K562 (cell line): ENCODE measurements around the gene STAT6. TPM values are rescaled to one million over a fixed set of nuclear protein-coding genes. Genes with fewer than 3 reads are reported as not detected.

Source experiments
- ATAC-seq: fragments of 200-7000 bp; cut with Tn5 transposase; 3 replicates; pipeline ENCODE4 v1.9.1; 2020; ENCODE audit warnings: moderate library complexity
- BruUV-seq: library from RNA; stranded (reverse); fragments of 400-500 nt; replicated peaks from 2 replicates; lab custom pipeline; 2021; lab: Mats Ljungman, UMichigan
- CTCF ChIA-PET: fragments of 300-600 bp; formaldehyde crosslinking; extraction: SDS; loops from one replicate; lab custom pipeline; 2021; ENCODE audit warnings: low intra/inter-chr PET ratio; lab: Yijun Ruan, JAX
- POLR2A ChIA-PET: fragments of 300-600, 350-650 bp; sonication (Branson Sonifier 250); formaldehyde crosslinking; extraction: SDS; loops from one replicate; lab custom pipeline; 2021; ENCODE audit warnings: antibody characterized with exemption, inconsistent platforms; lab: Yijun Ruan, JAX
- DNase-seq, 4 experiments: peaks; one replicate each; pipeline versions ENCODE4 v3.0.0 to v3.0.0-alpha.2; 2011 to 2018; ENCODE audit warnings: low spot score in 3 of 4, mixed read lengths in 3 of 4; ENCODE audit errors: extremely low read depth in 1 of 4
- FAIRE-seq: peaks from 2 replicates; lab custom pipeline; 2011; peaks lifted over from hg19 to GRCh38; lab: Jason Lieb, UNC
- H2AFZ ChIP-seq: 2 replicates; pipeline ENCODE4 v1.6.0; 2011; ENCODE audit warnings: low read depth, low read length, control low read depth, inconsistent platforms
- H3K27ac ChIP-seq: fragments of 200-600 bp; 3 replicates; pipeline ENCODE4 v1.8.0; 2011; ENCODE audit warnings: low read depth, mild to moderate bottlenecking, control low read depth, inconsistent platforms, low read length, moderate library complexity, mixed read lengths; ENCODE audit errors: extremely low read depth
- H3K27me3 ChIP-seq, 2 experiments: fragments of 300-600 bp in 1 of 2; 2 replicates in 1 of 2; 3 replicates in 1 of 2; pipeline versions ENCODE4 v1.6.0 to v1.8.0; 2011; ENCODE audit warnings: inconsistent platforms in 2 of 2, low read length in 2 of 2, mild to moderate bottlenecking in 1 of 2, mixed read lengths in 1 of 2, moderate library complexity in 1 of 2; ENCODE audit not compliant: control insufficient read depth in 2 of 2, insufficient read depth in 2 of 2
- H3K36me3 ChIP-seq: fragments of 300-600 bp; 3 replicates; pipeline ENCODE4 v1.8.0; 2011; ENCODE audit warnings: mild to moderate bottlenecking, low read length, inconsistent platforms; ENCODE audit not compliant: control insufficient read depth, insufficient read depth
- H3K4me1 ChIP-seq, 2 experiments: fragments of 200-600 bp in 1 of 2; replicated peaks in 1 of 2; 2 replicates in 1 of 2; 3 replicates in 1 of 2; pipeline versions ENCODE4 v1.5.1 to v1.8.0; 2011; ENCODE audit warnings: inconsistent platforms in 2 of 2, low read length in 2 of 2, mild to moderate bottlenecking in 1 of 2, mixed read lengths in 1 of 2, moderate library complexity in 1 of 2; ENCODE audit not compliant: control insufficient read depth in 2 of 2, insufficient read depth in 2 of 2
- H3K4me2 ChIP-seq: 2 replicates; pipeline ENCODE4 v1.6.1; 2011; ENCODE audit warnings: low read length, control low read depth, inconsistent platforms, mixed read lengths; ENCODE audit not compliant: insufficient read depth
- H3K4me3 ChIP-seq: fragments of 200-600 bp; sonication (generic), shearing (Covaris generic); 2 replicates; pipeline ENCODE4 v1.5.1; 2016; ENCODE audit warnings: control low read depth, inconsistent platforms
- H3K79me2 ChIP-seq: fragments of 200-600 bp; 3 replicates; pipeline ENCODE4 v1.8.0; 2011; ENCODE audit warnings: low read length, inconsistent platforms; ENCODE audit not compliant: control insufficient read depth, insufficient read depth
- H3K9ac ChIP-seq, 2 experiments: 2 replicates each; pipeline versions ENCODE4 v1.6.0 to v1.6.1; 2011; ENCODE audit warnings: low read depth in 2 of 2, low read length in 2 of 2, control low read depth in 1 of 2, inconsistent platforms in 1 of 2, mild to moderate bottlenecking in 1 of 2, mixed read lengths in 1 of 2; ENCODE audit not compliant: insufficient read depth in 1 of 2
- H3K9me1 ChIP-seq: one replicate; pipeline ENCODE4 v1.6.0; 2011; ENCODE audit warnings: inconsistent platforms, mild to moderate bottlenecking, low read length, moderate library complexity; ENCODE audit not compliant: control insufficient read depth, insufficient read depth
- H3K9me3 ChIP-seq: replicated peaks from 2 replicates; pipeline ENCODE4 v1.5.1; 2011; ENCODE audit warnings: low read depth, low read length, inconsistent platforms; ENCODE audit not compliant: control insufficient read depth, insufficient read depth
- H4K20me1 ChIP-seq: replicated peaks from 2 replicates; pipeline ENCODE4 v1.6.1; 2011; ENCODE audit warnings: low read length, inconsistent platforms, mixed read lengths; ENCODE audit not compliant: control insufficient read depth, insufficient read depth
- ARHGAP35 ChIP-seq: fragments of 450-650 bp; IDR thresholded peaks from 2 replicates; pipeline ENCODE4 v1.6.1; 2018; ENCODE audit not compliant: partially characterized antibody
- CEBPG ChIP-seq, 3 experiments: fragments of 200-800 bp in 1 of 3; sonication (Bioruptor generic) in 1 of 3; sonication (generic) in 1 of 3; formaldehyde crosslinking in 1 of 3; IDR thresholded peaks in 2 of 3; conservative IDR thresholded peaks in 1 of 3; 2 replicates each; pipeline versions ENCODE4 v1.6.1 to v1.8.0; 2016 to 2022; ENCODE audit warnings: missing compliant biosample characterization in 2 of 3, missing genetic modification characterization in 2 of 3, mild to moderate bottlenecking in 1 of 3, missing genetic modification reagents in 1 of 3
- EP300 ChIP-seq: IDR thresholded peaks from 2 replicates; pipeline ENCODE4 v1.6.1; 2012; ENCODE audit warnings: low read length, improper control_type of control experiment
- FOXK2 ChIP-seq, 2 experiments: fragments of 450-650 bp; IDR thresholded peaks in 1 of 2; conservative IDR thresholded peaks in 1 of 2; 2 replicates each; pipeline ENCODE4 v1.6.1; 2016; ENCODE audit warnings: low read depth in 2 of 2, mild to moderate bottlenecking in 1 of 2
- HBP1 ChIP-seq: fragments of 450-650 bp; formaldehyde crosslinking; IDR thresholded peaks from 2 replicates; pipeline ENCODE4 v1.4.0; 2022; ENCODE audit warnings: missing genetic modification characterization
- IRF2 ChIP-seq: sonication (generic); formaldehyde crosslinking; IDR thresholded peaks from 2 replicates; pipeline ENCODE4 v1.8.1; 2022; ENCODE audit warnings: mild to moderate bottlenecking, missing genetic modification reagents
- MBD1 ChIP-seq: fragments of 250-450 bp; sonication (Bioruptor Pico); IDR thresholded peaks from 2 replicates; pipeline ENCODE4 v1.8.0; 2022; ENCODE audit warnings: inconsistent platforms
- MEF2D ChIP-seq: conservative IDR thresholded peaks from 2 replicates; pipeline ENCODE4 v1.6.1; 2016; ENCODE audit warnings: low read depth, missing genetic modification characterization, missing compliant biosample characterization
- MTA1 ChIP-seq: fragments of 450-650 bp; IDR thresholded peaks from 2 replicates; pipeline ENCODE4 v1.6.1; 2017; ENCODE audit warnings: borderline replicate concordance
- MTA2 ChIP-seq: fragments of 450-650 bp; IDR thresholded peaks from 2 replicates; pipeline ENCODE4 v1.6.1; 2016; ENCODE audit warnings: low read depth
- NFIC ChIP-seq: fragments of 450-650 bp; IDR thresholded peaks from 2 replicates; pipeline ENCODE4 v1.6.1; 2017; ENCODE audit warnings: mild to moderate bottlenecking, inconsistent platforms
- NFRKB ChIP-seq: fragments of 450-650 bp; IDR thresholded peaks from 2 replicates; pipeline ENCODE4 v1.6.1; 2016; ENCODE audit warnings: low read depth
- POLR2A ChIP-seq: fragments of 450-650 bp; conservative IDR thresholded peaks from 2 replicates; pipeline ENCODE4 v1.6.1; 2016
- RBBP5 ChIP-seq: fragments of 200-600 bp; sonication (generic); IDR thresholded peaks from 2 replicates; pipeline ENCODE4 v1.6.1; 2012; ENCODE audit warnings: borderline replicate concordance, mild to moderate bottlenecking, low read length, control low read depth, inconsistent platforms; ENCODE audit not compliant: insufficient read depth, poor library complexity, severe bottlenecking
- SP1 ChIP-seq: sonication (generic); formaldehyde crosslinking; IDR thresholded peaks from 2 replicates; pipeline ENCODE4 v1.8.1; 2022; ENCODE audit warnings: mild to moderate bottlenecking, missing genetic modification reagents
- TAF15 ChIP-seq: fragments of 200-400 bp; formaldehyde crosslinking; IDR thresholded peaks from 2 replicates; pipeline ENCODE4 v1.6.1; 2017; ENCODE audit warnings: mild to moderate bottlenecking, low read depth, low read length, moderate library complexity
- TBL1XR1 ChIP-seq, 2 experiments: IDR thresholded peaks; 2 replicates each; pipeline ENCODE4 v1.6.1; 2012; ENCODE audit warnings: improper control_type of control experiment in 2 of 2, low read length in 2 of 2, mild to moderate bottlenecking in 1 of 2
- TCFL5 ChIP-seq: fragments of 250-450 bp; sonication (Bioruptor Pico); conservative IDR thresholded peaks from 2 replicates; pipeline ENCODE4 v1.6.1; 2021; ENCODE audit warnings: mild to moderate bottlenecking, moderate library complexity, matching md5 sums
- ZBTB7A ChIP-seq: IDR thresholded peaks from 2 replicates; pipeline ENCODE4 v1.6.1; 2011; ENCODE audit warnings: low read depth, mild to moderate bottlenecking, low read length, moderate library complexity, borderline replicate concordance; ENCODE audit not compliant: control insufficient read depth
- WGBS: fragments of 100-300 bp; shearing (Covaris generic); methylation state at CpG from one replicate; pipeline ENCODE4 v1.1.6; 2016; ENCODE audit warnings: low coverage, mixed read lengths; ENCODE audit not compliant: insufficient coverage; ENCODE audit errors: missing lambda C conversion rate; 5-methylcytosine and 5-hydroxymethylcytosine counted together
- in situ Hi-C: fragments of 300-500 bp; cut with MboI; formaldehyde crosslinking; loops from 4 replicates; pipeline ENCODE4 v1.15.0; 2018; ENCODE audit warnings: inconsistent platforms, mixed read lengths
- intact Hi-C: fragments of 100-400 bp; cut with micrococcal nuclease; formaldehyde crosslinking; loops from 2 replicates; pipeline ENCODE4 v1.14.2; 2022
- polyA plus RNA-seq, 8 experiments: library from polyadenylated mRNA; depleted of rRNA in 4 of 8; stranded (reverse) in 5 of 8; unstranded in 3 of 8; fragments of >200 nt; fragmentation: Nextera tagmentation in 2 of 8; fragmentation: Illumina TruSeq in 1 of 8; extraction: Ambion mirVana in 2 of 8; extraction: Trizol in 1 of 8; gene quantifications; 2 replicates each; pipeline versions ENCODE4 v1.2.1 to v1.2.3, GENCODE V29; 2011 to 2014; ENCODE audit warnings: inconsistent platforms in 1 of 8, missing spikeins in 1 of 8
- total RNA-seq, 7 experiments: library from RNA; depleted of rRNA in 6 of 7; stranded (reverse); fragments of >200 nt in 6 of 7; fragmentation: Illumina TruSeq in 2 of 7; extraction: Trizol in 2 of 7; gene quantifications; 2 replicates each; pipeline versions ENCODE4 v1.2.1 to v1.2.3, GENCODE V29; 2011 to 2021; ENCODE audit warnings: low replicate concordance in 1 of 7

STAT6 gene
- total and polyA plus RNA-seq, 9 of the 15 experiments (the other 6 are each of a cell fraction or from before 2014, with no cell fraction given): 2.4 to 49.5 (median 26.5) TPM

- 20% methylated on average over 15 of the region's 15 CpGs for WGBS
- no peaks in the 10 kb centered on the region for H3K9me3 ChIP-seq
- H3K4me1 ChIP-seq: peaks cover 32 to 65% of the 10 kb centered on the region in 2 experiments
- H4K20me1 ChIP-seq: no peaks in the 10 kb centered on the region
- peak overlapping the region; percentile 73 for H3K4me2 ChIP-seq
- peak; percentile 83 for ATAC-seq
- intact Hi-C loops (no loop called here), in situ Hi-C loops (no loop called here)
- peak overlapping the region; percentile 76 for H3K27ac ChIP-seq
- ChIA-PET CTCF (no interaction called here), POLR2A (interaction anchor here (0.6 to 1.9 kb wide), 6 partner anchors 9 to 155 kb away, joined by 3 to 7 read pairs (median 4); partner anchors contain the start of genes NEMP1 and STAT6)
- peaks cover 56% of the 10 kb centered on the region for H3K36me3 ChIP-seq
- peak; percentile 96 for FAIRE-seq
- H2AFZ ChIP-seq: peak overlapping the region; percentile 80
- no peaks in the 10 kb centered on the region for H3K9me1 ChIP-seq
- H3K4me3 ChIP-seq: no peak overlapping the region
- no peaks in the 10 kb centered on the region for H3K79me2 ChIP-seq
- no TSS peak for BruUV-seq
- no peaks in the 10 kb centered on the region for H3K27me3 ChIP-seq
- peak overlapping the region; percentile 37 to 86 for H3K9ac ChIP-seq
- DNase-seq: peak; percentile 64 to 84 (median 74)
- TF ChIP-seq POLR2A: 0 out of 2 replicates have a peak, but pooled peaks have one; percentile 38
- TF ChIP-seq MBD1 (CRISPR knock-in tag): no peak
- TF ChIP-seq NFIC: no peak; the same call in 1 of the 2 replicates
- TF ChIP-seq ZBTB7A: peak; percentile 71; the same call in 1 of the 2 replicates
- TF ChIP-seq SP1 (CRISPR knock-in tag): 0 out of 2 replicates have a peak, but pooled peaks have one; percentile 18
- TF ChIP-seq RBBP5: peak; percentile 67
- TF ChIP-seq MTA2: 0 out of 2 replicates have a peak, but pooled peaks have one; percentile 20
- TF ChIP-seq TCFL5 (CRISPR knock-in tag): no peak
- no peak for TF ChIP-seq NFRKB
- TF ChIP-seq CEBPG (CRISPR knock-in tag; IDR thresholded peaks at IDR 0.05): no peak
- no peak for TF ChIP-seq CEBPG (tag; conservative IDR thresholded peaks at IDR 0.05 in 1 of 2, IDR thresholded peaks at IDR 0.05 in 1 of 2)
- peak in 1 of 2 experiments; percentile 35; a peak in 2 of 4 replicates for TF ChIP-seq FOXK2 (conservative IDR thresholded peaks at IDR 0.05 in 1 of 2, IDR thresholded peaks at IDR 0.05 in 1 of 2; ENCODE audit: low read depth in 2 of 2)
- TF ChIP-seq MTA1: no peak
- TF ChIP-seq MEF2D (tag): no peak
- no peak for TF ChIP-seq TAF15
- peak in 1 of 2 experiments; percentile 42; a peak in 1 of 4 replicates for TF ChIP-seq TBL1XR1 (IDR thresholded peaks at IDR 0.05; ENCODE audit: low read length in 2 of 2)
- TF ChIP-seq IRF2: no peak
- TF ChIP-seq HBP1: 0 out of 2 replicates have a peak, but pooled peaks have one; percentile 18
- TF ChIP-seq EP300: peak; percentile 41; the same call in 1 of the 2 replicates
- no peak for TF ChIP-seq ARHGAP35
Measured at GRCh38 chr12:57101892-57102695, 9.1 kb downstream of the STAT6 start.
